Ovary (tissue), 3 donors: ENCODE data around the gene VARS2.

ENCODE experiments used
- CTCF ChIP-seq, 3 donors: fragments of 450-650 bp in 2 of 3; fragments of 200-600 bp in 1 of 3; IDR thresholded peaks; one replicate each; pipeline versions ENCODE4 v1.5.1 to v1.8.0; 2016 to 2022; ENCODE audit warnings: antibody characterized with exemption in 3 of 3, mild to moderate bottlenecking in 1 of 3
- EP300 ChIP-seq: sonication (generic); formaldehyde crosslinking; IDR thresholded peaks from one replicate; pipeline ENCODE4 v1.6.1; 2017; ENCODE audit warnings: antibody characterized with exemption
- POLR2A ChIP-seq: fragments of 450-650 bp; IDR thresholded peaks from one replicate; pipeline ENCODE4 v1.6.1; 2017; ENCODE audit warnings: antibody characterized with exemption, mild to moderate bottlenecking, moderate library complexity
- donor health status: DM: no; HTN: no; CAD: no.

DNA sequence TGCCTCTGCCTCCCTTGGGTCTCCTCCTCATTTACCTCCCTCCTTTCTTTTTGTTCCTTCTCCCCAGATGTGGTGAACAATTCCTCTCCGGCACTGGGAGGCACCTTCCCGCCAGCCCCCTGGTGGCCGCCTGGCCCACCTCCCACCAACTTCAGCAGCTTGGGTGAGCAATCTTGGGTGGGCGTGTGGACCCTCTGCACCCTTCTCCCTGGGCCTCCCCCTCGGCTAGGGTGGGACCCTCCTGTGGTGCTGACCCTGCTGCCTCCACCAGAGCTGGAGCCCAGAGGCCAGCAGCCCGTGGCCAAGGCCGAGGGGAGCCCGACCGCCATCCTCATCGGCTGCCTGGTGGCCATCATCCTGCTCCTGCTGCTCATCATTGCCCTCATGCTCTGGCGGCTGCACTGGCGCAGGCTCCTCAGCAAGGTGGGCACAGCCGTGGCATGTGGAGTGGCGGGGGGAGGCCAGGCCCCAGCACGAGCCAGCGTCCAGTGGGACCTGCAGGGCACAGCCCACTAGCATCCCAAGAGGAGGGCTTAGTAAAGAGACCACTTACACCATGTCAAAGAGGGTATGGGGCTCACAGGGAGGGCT, 20.9 kb upstream of the VARS2 start:
- TF ChIP-seq CTCF (IDR thresholded peaks at IDR 0.05) (no peak), EP300 (no peak), POLR2A (no peak)
